H1 (cell line): ENCODE results near the gene BAHD1. TPM values are rescaled to one million over a fixed set of nuclear protein-coding genes. Genes with fewer than 3 reads are reported as not detected.

Experiments
- EP300 ChIP-seq, 2 experiments: IDR thresholded peaks; 1 replicate in 1 of 2; 2 replicates in 1 of 2; pipeline ENCODE4 v1.6.1; 2011 to 2012; ENCODE audit warnings: low read depth in 2 of 2, low read length in 2 of 2, mild to moderate bottlenecking in 2 of 2, borderline replicate concordance in 1 of 2, inconsistent platforms in 1 of 2, moderate library complexity in 1 of 2
- JUND ChIP-seq: IDR thresholded peaks from 2 replicates; pipeline ENCODE4 v1.6.1; 2011; ENCODE audit warnings: mild to moderate bottlenecking, improper control_type of control experiment, low read length
- SAP30 ChIP-seq: fragments of 300-600 bp; sonication (generic); IDR thresholded peaks from 2 replicates; pipeline ENCODE4 v1.7.1; 2012; ENCODE audit warnings: low read length, moderate library complexity, mild to moderate bottlenecking, inconsistent platforms; ENCODE audit not compliant: insufficient read depth, insufficient replicate concordance
- polyA plus RNA-seq, 7 experiments: library from polyadenylated mRNA; depleted of rRNA in 3 of 7; stranded (reverse) in 5 of 7; unstranded in 2 of 7; fragments of >200 nt in 5 of 7; fragments of 200-250 nt in 2 of 7; gene quantifications; 1 replicate in 5 of 7; 2 replicates in 1 of 7; 4 replicates in 1 of 7; pipeline versions ENCODE4 v1.2.1 to v1.2.3, GENCODE V29; 2011 to 2013; ENCODE audit warnings: missing spikeins in 2 of 7, mixed read lengths in 2 of 7
- total RNA-seq: library from RNA; stranded (reverse); fragmentation: NEBNext Ultra II Directional; extraction: Animal tissue kit (Norgen Biotek cat#: 25700); gene quantifications from 2 replicates; pipeline ENCODE4 v1.2.1, GENCODE V29; 2021

Gene BAHD1
- total and polyA plus RNA-seq, 2 of the 8 experiments (the other 6 are each of a cell fraction or from before 2014, with no cell fraction given) = 15.0 to 38.9 TPM

- no peak for TF ChIP-seq JUND
- no peak for TF ChIP-seq SAP30
- no peak for TF ChIP-seq EP300 (IDR thresholded peaks at IDR 0.05; ENCODE audit: borderline replicate concordance in 1 of 2, low read depth in 2 of 2, low read length in 2 of 2)
Observed at GRCh38 chr15:40448354-40448753, 7.6 kb downstream of the BAHD1 start (continued).
